ENCODE data around the gene FBLN1.

GRCh38 chr22:45599836-45600577 is 97.3 kb downstream of the FBLN1 start:
- TF ChIP-seq CTCF (IDR thresholded peaks at IDR 0.05) (no peak), POLR2AphosphoS5 (IDR thresholded peaks at IDR 0.05) (no peak), POLR2A (IDR thresholded peaks at IDR 0.05) (no peak)

Measured in stomach (tissue), 4 donors.